HEK293 (cell line): ENCODE results near the gene FOXN3.

Source experiments
- CTCF ChIA-PET: fragments of 350-600 bp; formaldehyde crosslinking; extraction: SDS; loops from one replicate; lab custom pipeline; 2021; ENCODE audit warnings: antibody characterized with exemption; lab: Yijun Ruan, JAX
- POLR2A ChIA-PET: fragments of 300-600 bp; formaldehyde crosslinking; extraction: SDS; loops from one replicate; lab custom pipeline; 2020; ENCODE audit warnings: antibody characterized with exemption, inconsistent platforms; lab: Yijun Ruan, JAX
- H3K27ac ChIP-seq: fragments of 200-500 bp; sonication (Bioruptor generic); 2 replicates; pipeline ENCODE4 v1.5.1; 2014; ENCODE audit warnings: low read depth, low read length, control low read depth, inconsistent platforms; ENCODE audit errors: extremely low read depth
- H3K36me3 ChIP-seq, 2 experiments: fragments of 200-500 bp in 1 of 2; sonication (Bioruptor generic) in 1 of 2; 1 replicate in 1 of 2; 2 replicates in 1 of 2; pipeline ENCODE4 v1.5.1; 2014 to 2017; ENCODE audit warnings: inconsistent platforms in 2 of 2, low read length in 2 of 2; ENCODE audit not compliant: control insufficient read depth in 2 of 2, insufficient read depth in 1 of 2
- H3K4me1 ChIP-seq: fragments of 200-500 bp; sonication (Bioruptor generic); 2 replicates; pipeline ENCODE4 v1.5.1; 2014; ENCODE audit warnings: mild to moderate bottlenecking, low read length, inconsistent platforms; ENCODE audit not compliant: control insufficient read depth, insufficient read depth
- H3K4me3 ChIP-seq: 2 replicates; pipeline ENCODE4 v1.5.1; 2011; ENCODE audit warnings: low read depth, mild to moderate bottlenecking, control low read depth, low read length, moderate library complexity
- H3K9me3 ChIP-seq: fragments of 200-500 bp; sonication (Bioruptor generic); 2 replicates; pipeline ENCODE4 v1.5.1; 2014; ENCODE audit warnings: low read depth, low read length, inconsistent platforms; ENCODE audit not compliant: control insufficient read depth, insufficient read depth
- GLI2 ChIP-seq: fragments of 450-650 bp; formaldehyde crosslinking; IDR thresholded peaks from 2 replicates; pipeline ENCODE4; 2017; ENCODE audit warnings: missing biosample characterization, missing genetic modification characterization, low read depth, borderline replicate concordance
- IKZF3 ChIP-seq: fragments of 450-650 bp; IDR thresholded peaks from 2 replicates; pipeline ENCODE4 v1.5.0; 2018; ENCODE audit warnings: missing biosample characterization, mild to moderate bottlenecking, missing genetic modification characterization, moderate library complexity
- MZF1 ChIP-seq: fragments of 450-650 bp; formaldehyde crosslinking; IDR thresholded peaks from 2 replicates; pipeline ENCODE4 v1.5.1; 2017; ENCODE audit warnings: missing biosample characterization, missing genetic modification characterization, borderline replicate concordance
- SCRT2 ChIP-seq: fragments of 450-650 bp; formaldehyde crosslinking; IDR thresholded peaks from 2 replicates; pipeline ENCODE4 v1.5.1; 2016; ENCODE audit warnings: missing biosample characterization, missing genetic modification characterization
- SETDB1 ChIP-seq: IDR thresholded peaks from one replicate; pipeline ENCODE4 v1.6.1; 2017; ENCODE audit warnings: mild to moderate bottlenecking, low read length, moderate library complexity, mixed read lengths; ENCODE audit not compliant: insufficient read length
- ZIC2 ChIP-seq: fragments of 450-650 bp; formaldehyde crosslinking; IDR thresholded peaks from 2 replicates; pipeline ENCODE4 v1.5.1; 2016; ENCODE audit warnings: missing biosample characterization, missing genetic modification characterization
- ZNF114 ChIP-seq: fragments of 450-650 bp; formaldehyde crosslinking; IDR thresholded peaks from 2 replicates; pipeline ENCODE4 v1.5.0; 2017; ENCODE audit warnings: missing biosample characterization, missing genetic modification characterization
- ZNF274 ChIP-seq, 2 experiments: fragments of 200-500 bp in 1 of 2; fragments of 450-650 bp in 1 of 2; sonication (Bioruptor generic) in 1 of 2; formaldehyde crosslinking in 1 of 2; IDR thresholded peaks; 2 replicates each; pipeline versions ENCODE4 v1.5.1 to v1.6.1; 2014 to 2016; ENCODE audit warnings: borderline replicate concordance in 1 of 2, inconsistent platforms in 1 of 2, low read length in 1 of 2, missing biosample characterization in 1 of 2, missing genetic modification characterization in 1 of 2
- ZNF514 ChIP-seq: fragments of 450-650 bp; formaldehyde crosslinking; IDR thresholded peaks from 2 replicates; pipeline ENCODE4 v1.5.1; 2016; ENCODE audit warnings: missing biosample characterization, missing genetic modification characterization
- ZNF621 ChIP-seq: fragments of 450-650 bp; formaldehyde crosslinking; IDR thresholded peaks from 2 replicates; pipeline ENCODE4 v1.5.1; 2017; ENCODE audit warnings: missing biosample characterization, missing genetic modification characterization
- ZNF660 ChIP-seq: fragments of 450-650 bp; IDR thresholded peaks from 2 replicates; pipeline ENCODE4 v1.5.1; 2018; ENCODE audit warnings: missing biosample characterization, mild to moderate bottlenecking, missing genetic modification characterization
- ZNF792 ChIP-seq: fragments of 450-650 bp; formaldehyde crosslinking; IDR thresholded peaks from 2 replicates; pipeline ENCODE4 v1.5.1; 2016; ENCODE audit warnings: missing biosample characterization, missing genetic modification characterization
- TF ChIP-seq, protein P1 (sequence below): fragments of 450-650 bp; formaldehyde crosslinking; conservative IDR thresholded peaks from 2 replicates; pipeline ENCODE4 v1.5.1; 2016; ENCODE audit warnings: low read depth, missing biosample characterization, missing genetic modification characterization
- TF ChIP-seq, protein P2 (sequence below): fragments of 450-650 bp; formaldehyde crosslinking; IDR thresholded peaks from 2 replicates; pipeline ENCODE4 v1.5.1; 2016; ENCODE audit warnings: missing biosample characterization, missing genetic modification characterization
- TF ChIP-seq, protein P3 (sequence below): fragments of 450-650 bp; formaldehyde crosslinking; IDR thresholded peaks from 2 replicates; pipeline ENCODE4 v1.5.1; 2016; ENCODE audit warnings: missing biosample characterization, missing genetic modification characterization, borderline replicate concordance

The FOXN3 gene

DNA sequence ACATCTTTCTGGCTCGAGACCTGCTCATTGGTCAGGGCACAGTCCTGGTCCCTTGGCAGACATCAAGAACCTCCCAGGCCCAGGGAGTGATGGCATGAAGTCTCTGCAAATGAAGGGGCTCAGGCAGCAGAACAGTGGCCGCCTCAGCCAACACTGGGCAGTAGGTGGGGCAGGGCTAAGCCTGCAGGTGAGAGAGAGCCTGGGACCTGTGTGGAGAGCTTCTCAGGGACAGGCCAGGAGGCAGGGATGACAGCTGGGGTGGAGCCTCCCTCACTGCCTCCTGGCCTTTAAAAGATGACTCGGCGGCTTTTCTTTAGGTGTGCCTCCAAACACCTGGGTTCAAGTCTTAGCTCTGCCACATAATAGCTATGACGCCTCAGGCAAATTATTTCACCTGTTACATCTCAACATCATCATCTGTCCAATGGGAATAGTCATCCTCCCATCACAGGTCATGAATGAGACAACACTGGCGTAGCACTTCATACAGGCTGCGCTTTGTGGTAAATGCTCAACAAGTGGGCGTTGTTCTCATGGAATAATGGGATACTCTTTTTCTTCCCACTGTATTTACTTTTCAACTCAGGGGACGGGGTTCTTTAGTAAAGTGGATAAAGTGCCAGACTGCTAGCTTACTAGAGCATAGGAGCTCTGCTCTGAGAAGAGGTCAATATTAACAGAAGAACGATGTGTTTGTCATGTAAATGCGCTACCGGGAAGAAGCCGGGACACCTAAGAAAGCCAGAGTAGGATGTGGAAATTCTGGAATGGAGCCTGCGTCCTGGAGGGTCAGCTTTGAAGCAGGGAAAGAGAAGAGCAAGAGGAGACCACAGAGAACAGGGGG, 277.4 kb downstream of the FOXN3 start:
- ChIA-PET POLR2A (no interaction called here), CTCF (no interaction called here)
- TF ChIP-seq ZNF114 (tag by site-specific recombination): no peak
- no peak for TF ChIP-seq ZNF660 (tag by site-specific recombination)
- no peak for TF ChIP-seq ZNF274 (IDR thresholded peaks at IDR 0.05; ENCODE audit: low read length)
- TF ChIP-seq ZNF274 (tag by site-specific recombination; IDR thresholded peaks at IDR 0.05; ENCODE audit: borderline replicate concordance): no peak
- TF ChIP-seq SCRT2: peak; percentile 36; the same call in 1 of the 2 replicates
- no peak for TF ChIP-seq ZIC2 (tag by site-specific recombination)
- H3K4me1 ChIP-seq: no peaks in the 10 kb centered on the region
- H3K27ac ChIP-seq: no peak overlapping the region
- no peaks in the 10 kb centered on the region for H3K36me3 ChIP-seq
- no peak overlapping the region for H3K4me3 ChIP-seq
- no peaks in the 10 kb centered on the region for H3K9me3 ChIP-seq

DNA sequence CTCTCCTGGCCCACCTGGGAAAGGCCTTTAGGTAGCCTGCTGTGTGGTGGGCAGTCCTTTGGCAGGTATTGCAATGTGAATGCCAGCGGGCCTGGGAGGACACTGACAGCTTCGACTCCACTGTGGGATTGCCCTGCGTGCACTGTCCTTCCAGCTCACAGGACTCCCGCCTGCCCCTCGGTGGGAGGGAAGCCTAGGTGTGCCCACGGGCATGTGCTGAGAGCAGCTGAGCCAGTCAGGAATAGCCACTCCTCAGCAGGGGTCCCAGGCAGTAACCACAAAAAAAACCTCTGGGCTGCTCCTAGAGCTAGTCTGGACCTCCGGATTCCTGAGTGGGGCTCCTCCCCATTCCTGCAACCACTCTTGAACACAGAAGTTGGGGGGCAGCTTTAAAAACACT, 278.2 kb downstream of the FOXN3 start:
- Histone ChIP-seq H3K27ac (no peak overlapping the region), H3K4me1 (no peaks in the 10 kb centered on the region), H3K4me3 (no peak overlapping the region), H3K9me3 (no peaks in the 10 kb centered on the region), H3K36me3 (no peaks in the 10 kb centered on the region)
- TF ChIP-seq ZNF792 (tag by site-specific recombination): no peak
- CTCF ChIA-PET: interaction anchor here (0.6 kb wide), 1 partner anchor 1328 kb away, joined by 3 read pairs; no protein-coding TSS in a partner anchor
- POLR2A ChIA-PET: no interaction called here

DNA sequence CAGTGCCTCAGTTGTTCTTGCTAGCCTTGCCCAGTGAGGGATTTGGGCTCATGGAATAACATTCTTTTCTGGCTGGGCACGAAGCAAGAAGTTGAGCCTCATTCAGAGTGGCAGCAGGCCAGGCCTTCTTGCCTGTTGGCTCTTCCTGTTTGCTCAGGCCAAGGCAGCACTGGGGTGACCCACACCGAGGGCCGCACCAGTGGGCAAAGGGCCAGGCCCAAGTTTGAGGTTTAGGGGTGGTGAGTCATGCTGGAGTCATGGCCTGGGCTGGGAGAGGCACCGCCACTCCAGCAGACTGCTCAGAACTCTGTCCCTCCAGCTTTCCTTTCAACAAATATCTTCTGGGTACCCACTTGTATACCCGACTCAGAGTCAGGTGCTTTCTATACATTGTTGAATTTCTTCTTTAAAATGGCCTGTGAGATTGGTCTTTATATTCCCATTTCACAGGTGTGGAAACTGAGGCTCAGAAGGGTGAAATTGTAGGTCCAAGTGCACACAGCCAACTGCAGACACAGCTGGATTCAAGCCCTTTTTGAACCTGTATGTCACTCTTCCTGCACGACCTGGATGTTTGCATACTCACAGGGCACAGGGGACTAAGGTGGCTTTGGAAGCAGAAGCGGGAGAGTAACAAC, 279.4 kb downstream of the FOXN3 start:
- CTCF ChIA-PET: no interaction called here
- no peaks in the 10 kb centered on the region for H3K9me3 ChIP-seq
- no peaks in the 10 kb centered on the region for H3K36me3 ChIP-seq
- POLR2A ChIA-PET: no interaction called here
- TF ChIP-seq IKZF3 (tag by site-specific recombination): no peak
- no peak overlapping the region for H3K4me3 ChIP-seq
- no peaks in the 10 kb centered on the region for H3K4me1 ChIP-seq
- no peak overlapping the region for H3K27ac ChIP-seq

DNA sequence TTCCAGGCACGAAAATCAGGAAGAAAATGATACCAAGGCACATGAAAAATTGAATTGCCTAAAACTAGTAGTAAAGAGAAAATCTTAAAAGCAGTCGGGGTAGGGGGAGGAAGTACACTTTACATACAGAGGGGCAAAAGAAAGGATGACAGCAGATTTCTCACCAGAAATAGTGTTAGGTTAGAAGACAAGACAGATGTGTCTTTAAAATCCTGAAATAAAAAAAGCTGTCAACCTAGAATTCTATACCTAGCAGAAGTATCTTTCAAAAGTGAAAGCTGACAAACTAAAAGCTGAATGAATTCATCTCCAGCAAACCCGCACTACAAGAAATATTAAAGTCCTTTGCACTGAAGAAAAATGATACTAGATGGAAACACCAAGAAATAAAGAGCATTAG, 280.4 kb downstream of the FOXN3 start:
- Histone ChIP-seq H3K27ac (no peak overlapping the region), H3K9me3 (no peaks in the 10 kb centered on the region), H3K36me3 (no peaks in the 10 kb centered on the region), H3K4me3 (no peak overlapping the region), H3K4me1 (no peaks in the 10 kb centered on the region)
- TF ChIP-seq GLI2 (tag by site-specific recombination) (no peak), MZF1 (no peak), ZNF514 (tag by site-specific recombination) (no peak), SETDB1 (peak; percentile 77), ZNF621 (no peak)
- TF ChIP-seq, protein P1, sequence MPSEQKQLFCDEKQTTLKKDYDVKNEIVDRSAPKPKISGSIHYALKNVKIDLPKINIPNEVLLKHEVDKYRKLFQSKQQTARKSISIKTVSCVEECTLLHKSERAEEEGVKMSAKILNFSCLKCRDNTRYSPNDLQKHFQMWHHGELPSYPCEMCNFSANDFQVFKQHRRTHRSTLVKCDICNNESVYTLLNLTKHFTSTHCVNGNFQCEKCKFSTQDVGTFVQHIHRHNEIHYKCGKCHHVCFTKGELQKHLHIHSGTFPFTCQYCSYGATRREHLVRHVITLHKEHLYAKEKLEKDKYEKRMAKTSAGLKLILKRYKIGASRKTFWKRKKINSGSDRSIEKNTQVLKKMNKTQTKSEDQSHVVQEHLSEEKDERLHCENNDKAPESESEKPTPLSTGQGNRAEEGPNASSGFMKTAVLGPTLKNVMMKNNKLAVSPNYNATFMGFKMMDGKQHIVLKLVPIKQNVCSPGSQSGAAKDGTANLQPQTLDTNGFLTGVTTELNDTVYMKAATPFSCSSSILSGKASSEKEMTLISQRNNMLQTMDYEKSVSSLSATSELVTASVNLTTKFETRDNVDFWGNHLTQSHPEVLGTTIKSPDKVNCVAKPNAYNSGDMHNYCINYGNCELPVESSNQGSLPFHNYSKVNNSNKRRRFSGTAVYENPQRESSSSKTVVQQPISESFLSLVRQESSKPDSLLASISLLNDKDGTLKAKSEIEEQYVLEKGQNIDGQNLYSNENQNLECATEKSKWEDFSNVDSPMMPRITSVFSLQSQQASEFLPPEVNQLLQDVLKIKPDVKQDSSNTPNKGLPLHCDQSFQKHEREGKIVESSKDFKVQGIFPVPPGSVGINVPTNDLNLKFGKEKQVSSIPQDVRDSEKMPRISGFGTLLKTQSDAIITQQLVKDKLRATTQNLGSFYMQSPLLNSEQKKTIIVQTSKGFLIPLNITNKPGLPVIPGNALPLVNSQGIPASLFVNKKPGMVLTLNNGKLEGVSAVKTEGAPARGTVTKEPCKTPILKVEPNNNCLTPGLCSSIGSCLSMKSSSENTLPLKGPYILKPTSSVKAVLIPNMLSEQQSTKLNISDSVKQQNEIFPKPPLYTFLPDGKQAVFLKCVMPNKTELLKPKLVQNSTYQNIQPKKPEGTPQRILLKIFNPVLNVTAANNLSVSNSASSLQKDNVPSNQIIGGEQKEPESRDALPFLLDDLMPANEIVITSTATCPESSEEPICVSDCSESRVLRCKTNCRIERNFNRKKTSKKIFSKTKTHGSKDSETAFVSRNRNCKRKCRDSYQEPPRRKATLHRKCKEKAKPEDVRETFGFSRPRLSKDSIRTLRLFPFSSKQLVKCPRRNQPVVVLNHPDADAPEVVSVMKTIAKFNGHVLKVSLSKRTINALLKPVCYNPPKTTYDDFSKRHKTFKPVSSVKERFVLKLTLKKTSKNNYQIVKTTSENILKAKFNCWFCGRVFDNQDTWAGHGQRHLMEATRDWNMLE (tag by site-specific recombination): no peak
- TF ChIP-seq, protein P2, sequence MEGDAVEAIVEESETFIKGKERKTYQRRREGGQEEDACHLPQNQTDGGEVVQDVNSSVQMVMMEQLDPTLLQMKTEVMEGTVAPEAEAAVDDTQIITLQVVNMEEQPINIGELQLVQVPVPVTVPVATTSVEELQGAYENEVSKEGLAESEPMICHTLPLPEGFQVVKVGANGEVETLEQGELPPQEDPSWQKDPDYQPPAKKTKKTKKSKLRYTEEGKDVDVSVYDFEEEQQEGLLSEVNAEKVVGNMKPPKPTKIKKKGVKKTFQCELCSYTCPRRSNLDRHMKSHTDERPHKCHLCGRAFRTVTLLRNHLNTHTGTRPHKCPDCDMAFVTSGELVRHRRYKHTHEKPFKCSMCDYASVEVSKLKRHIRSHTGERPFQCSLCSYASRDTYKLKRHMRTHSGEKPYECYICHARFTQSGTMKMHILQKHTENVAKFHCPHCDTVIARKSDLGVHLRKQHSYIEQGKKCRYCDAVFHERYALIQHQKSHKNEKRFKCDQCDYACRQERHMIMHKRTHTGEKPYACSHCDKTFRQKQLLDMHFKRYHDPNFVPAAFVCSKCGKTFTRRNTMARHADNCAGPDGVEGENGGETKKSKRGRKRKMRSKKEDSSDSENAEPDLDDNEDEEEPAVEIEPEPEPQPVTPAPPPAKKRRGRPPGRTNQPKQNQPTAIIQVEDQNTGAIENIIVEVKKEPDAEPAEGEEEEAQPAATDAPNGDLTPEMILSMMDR (tag by site-specific recombination): no peak
- TF ChIP-seq, protein P3, sequence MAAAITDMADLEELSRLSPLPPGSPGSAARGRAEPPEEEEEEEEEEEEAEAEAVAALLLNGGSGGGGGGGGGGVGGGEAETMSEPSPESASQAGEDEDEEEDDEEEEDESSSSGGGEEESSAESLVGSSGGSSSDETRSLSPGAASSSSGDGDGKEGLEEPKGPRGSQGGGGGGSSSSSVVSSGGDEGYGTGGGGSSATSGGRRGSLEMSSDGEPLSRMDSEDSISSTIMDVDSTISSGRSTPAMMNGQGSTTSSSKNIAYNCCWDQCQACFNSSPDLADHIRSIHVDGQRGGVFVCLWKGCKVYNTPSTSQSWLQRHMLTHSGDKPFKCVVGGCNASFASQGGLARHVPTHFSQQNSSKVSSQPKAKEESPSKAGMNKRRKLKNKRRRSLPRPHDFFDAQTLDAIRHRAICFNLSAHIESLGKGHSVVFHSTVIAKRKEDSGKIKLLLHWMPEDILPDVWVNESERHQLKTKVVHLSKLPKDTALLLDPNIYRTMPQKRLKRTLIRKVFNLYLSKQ (tag by site-specific recombination): no peak
- ChIA-PET POLR2A (no interaction called here), CTCF (no interaction called here)
